HG03196 (cell line): ENCODE results near the gene PLAGL1.
A peak's percentile ranks its signal among the peaks of the same experiment; 100 is the strongest.

Experiments used
- ATAC-seq: cut with Tn5 transposase; IDR thresholded peaks from one replicate; pipeline ENCODE4 v1.9.1; 2021; ENCODE audit not compliant: unreplicated experiment

Gene PLAGL1

GRCh38 chr6:143966312-143966711 is 41.7 kb downstream of the PLAGL1 start:
- no peak for ATAC-seq

- no peak for ATAC-seq
Observed at GRCh38 chr6:143965503-143966171, 42.4 kb downstream of the PLAGL1 start.

- no peak for ATAC-seq
Observed at GRCh38 chr6:143964674-143965081, 43.4 kb downstream of the PLAGL1 start.

GRCh38 chr6:143963158-143963919 is 44.7 kb downstream of the PLAGL1 start:
- ATAC-seq, result no peak

GRCh38 chr6:143961886-143962878 is 45.9 kb downstream of the PLAGL1 start:
- no peak for ATAC-seq

- ATAC-seq, result no peak
Observed at GRCh38 chr6:143961066-143961465, 47.0 kb downstream of the PLAGL1 start.

- no peak for ATAC-seq
Observed at GRCh38 chr6:143959927-143960326, 48.1 kb downstream of the PLAGL1 start.

- ATAC-seq, result no peak
Observed at GRCh38 chr6:143958839-143959399, 49.1 kb downstream of the PLAGL1 start.

- no peak for ATAC-seq
Observed at GRCh38 chr6:143957679-143958274, 50.3 kb downstream of the PLAGL1 start.

GRCh38 chr6:143955971-143956370 is 52.1 kb downstream of the PLAGL1 start:
- no peak for ATAC-seq

- ATAC-seq, result no peak
Observed at GRCh38 chr6:143953922-143954321, 54.1 kb downstream of the PLAGL1 start.

- no peak for ATAC-seq
Observed at GRCh38 chr6:143952947-143953701, 54.9 kb downstream of the PLAGL1 start.

- ATAC-seq, result no peak
Observed at GRCh38 chr6:143952060-143952778, 55.8 kb downstream of the PLAGL1 start.

- no peak for ATAC-seq
Observed at GRCh38 chr6:143950875-143951274, 57.2 kb downstream of the PLAGL1 start.

- ATAC-seq, result no peak
Observed at GRCh38 chr6:143949962-143950361, 58.1 kb downstream of the PLAGL1 start.

GRCh38 chr6:143949535-143949934 is 58.5 kb downstream of the PLAGL1 start:
- no peak for ATAC-seq

GRCh38 chr6:143948208-143948607 is 59.9 kb downstream of the PLAGL1 start:
- no peak for ATAC-seq

- ATAC-seq, result peak; percentile 50
Observed at GRCh38 chr6:143941852-143942627, 66.0 kb downstream of the PLAGL1 start.
